ENCODE measurements around the gene UBQLN4.

DNA sequence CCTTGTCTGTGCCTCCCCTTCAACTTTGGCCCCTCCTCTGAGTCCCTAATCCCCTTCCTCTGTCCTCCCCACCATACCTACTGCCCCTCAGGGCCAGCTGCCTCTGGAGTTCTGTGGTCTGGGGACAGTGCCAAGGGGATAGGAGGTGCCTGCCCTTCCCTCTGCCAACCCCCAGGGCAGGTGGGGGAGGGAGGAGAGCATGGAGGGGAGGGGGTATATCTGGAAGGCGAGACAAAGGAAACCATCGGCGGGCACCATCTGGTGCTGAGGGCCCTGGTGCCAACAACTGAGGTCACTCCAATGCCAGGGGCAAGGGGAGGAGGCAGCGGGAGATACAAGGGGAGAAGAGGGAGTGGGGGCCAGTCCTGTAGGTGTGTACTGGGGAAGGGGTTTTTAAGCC is 16.9 kb upstream of the UBQLN4 start:
- TF ChIP-seq, protein P1, sequence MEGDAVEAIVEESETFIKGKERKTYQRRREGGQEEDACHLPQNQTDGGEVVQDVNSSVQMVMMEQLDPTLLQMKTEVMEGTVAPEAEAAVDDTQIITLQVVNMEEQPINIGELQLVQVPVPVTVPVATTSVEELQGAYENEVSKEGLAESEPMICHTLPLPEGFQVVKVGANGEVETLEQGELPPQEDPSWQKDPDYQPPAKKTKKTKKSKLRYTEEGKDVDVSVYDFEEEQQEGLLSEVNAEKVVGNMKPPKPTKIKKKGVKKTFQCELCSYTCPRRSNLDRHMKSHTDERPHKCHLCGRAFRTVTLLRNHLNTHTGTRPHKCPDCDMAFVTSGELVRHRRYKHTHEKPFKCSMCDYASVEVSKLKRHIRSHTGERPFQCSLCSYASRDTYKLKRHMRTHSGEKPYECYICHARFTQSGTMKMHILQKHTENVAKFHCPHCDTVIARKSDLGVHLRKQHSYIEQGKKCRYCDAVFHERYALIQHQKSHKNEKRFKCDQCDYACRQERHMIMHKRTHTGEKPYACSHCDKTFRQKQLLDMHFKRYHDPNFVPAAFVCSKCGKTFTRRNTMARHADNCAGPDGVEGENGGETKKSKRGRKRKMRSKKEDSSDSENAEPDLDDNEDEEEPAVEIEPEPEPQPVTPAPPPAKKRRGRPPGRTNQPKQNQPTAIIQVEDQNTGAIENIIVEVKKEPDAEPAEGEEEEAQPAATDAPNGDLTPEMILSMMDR (IDR thresholded peaks at IDR 0.05; ENCODE audit: poor library complexity, severe bottlenecking): no peak
- no peak for TF ChIP-seq EZH2 (IDR thresholded peaks at IDR 0.05; ENCODE audit: borderline replicate concordance, insufficient read depth, low read length, poor library complexity, severe bottlenecking)
- no peak for TF ChIP-seq EP300 (conservative IDR thresholded peaks at IDR 0.05; ENCODE audit: poor library complexity, severe bottlenecking)
- no peak for TF ChIP-seq TAF1 (IDR thresholded peaks at IDR 0.05; ENCODE audit: low read depth)

Data from neural cell (in vitro differentiated cells).